ENCODE measurements around the gene POLG.

DNA sequence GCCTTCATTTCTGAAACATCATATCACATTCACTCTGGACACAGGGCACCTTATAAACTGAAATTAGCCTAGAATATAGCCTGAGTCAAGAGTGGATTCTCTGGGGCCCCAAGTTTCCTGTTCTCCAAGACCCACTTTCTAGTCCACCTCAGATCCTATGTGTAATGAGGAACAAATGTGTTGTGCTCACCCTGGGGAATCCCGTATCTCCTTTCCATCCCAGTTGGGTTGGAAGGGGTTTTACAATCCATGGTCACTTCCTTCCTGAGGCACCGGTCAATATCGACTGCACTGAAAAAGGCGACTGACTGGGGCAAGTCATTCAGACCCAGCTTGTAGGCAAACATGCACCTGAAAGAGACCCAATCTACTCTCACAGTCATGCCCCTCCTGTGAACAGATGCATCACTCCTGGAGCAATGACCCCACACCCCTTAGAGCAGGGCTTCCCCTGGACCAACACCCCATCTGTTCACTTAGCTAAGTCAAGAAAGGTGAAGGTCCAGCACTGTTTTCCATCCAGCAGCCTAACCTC, 17.4 kb downstream of the POLG start:
- TF ChIP-seq, protein P1, sequence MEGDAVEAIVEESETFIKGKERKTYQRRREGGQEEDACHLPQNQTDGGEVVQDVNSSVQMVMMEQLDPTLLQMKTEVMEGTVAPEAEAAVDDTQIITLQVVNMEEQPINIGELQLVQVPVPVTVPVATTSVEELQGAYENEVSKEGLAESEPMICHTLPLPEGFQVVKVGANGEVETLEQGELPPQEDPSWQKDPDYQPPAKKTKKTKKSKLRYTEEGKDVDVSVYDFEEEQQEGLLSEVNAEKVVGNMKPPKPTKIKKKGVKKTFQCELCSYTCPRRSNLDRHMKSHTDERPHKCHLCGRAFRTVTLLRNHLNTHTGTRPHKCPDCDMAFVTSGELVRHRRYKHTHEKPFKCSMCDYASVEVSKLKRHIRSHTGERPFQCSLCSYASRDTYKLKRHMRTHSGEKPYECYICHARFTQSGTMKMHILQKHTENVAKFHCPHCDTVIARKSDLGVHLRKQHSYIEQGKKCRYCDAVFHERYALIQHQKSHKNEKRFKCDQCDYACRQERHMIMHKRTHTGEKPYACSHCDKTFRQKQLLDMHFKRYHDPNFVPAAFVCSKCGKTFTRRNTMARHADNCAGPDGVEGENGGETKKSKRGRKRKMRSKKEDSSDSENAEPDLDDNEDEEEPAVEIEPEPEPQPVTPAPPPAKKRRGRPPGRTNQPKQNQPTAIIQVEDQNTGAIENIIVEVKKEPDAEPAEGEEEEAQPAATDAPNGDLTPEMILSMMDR (IDR thresholded peaks at IDR 0.05): no peak
- TF ChIP-seq EZH2 (IDR thresholded peaks at IDR 0.05; ENCODE audit: borderline replicate concordance, insufficient read depth, low read depth, low read length, poor library complexity, severe bottlenecking): no peak

All from B cell (primary cell).